HTR-8/SVneo (cell line): Measurements from ENCODE around the gene NAB1.
"Not testable (repeated sequence)": the region's sequence is repeated elsewhere in the genome, so short reads cannot be mapped to it uniquely, and the experiment has no call there.

ENCODE experiments used
- DNase-seq: peaks from one replicate; pipeline ENCODE4 v3.0.0; 2011; ENCODE audit warnings: low spot score, mixed read lengths; ENCODE audit not compliant: insufficient read length
- FAIRE-seq: peaks from 2 replicates; lab custom pipeline; 2011; peaks lifted over from hg19 to GRCh38; lab: Jason Lieb, UNC

NAB1 gene, protein sequence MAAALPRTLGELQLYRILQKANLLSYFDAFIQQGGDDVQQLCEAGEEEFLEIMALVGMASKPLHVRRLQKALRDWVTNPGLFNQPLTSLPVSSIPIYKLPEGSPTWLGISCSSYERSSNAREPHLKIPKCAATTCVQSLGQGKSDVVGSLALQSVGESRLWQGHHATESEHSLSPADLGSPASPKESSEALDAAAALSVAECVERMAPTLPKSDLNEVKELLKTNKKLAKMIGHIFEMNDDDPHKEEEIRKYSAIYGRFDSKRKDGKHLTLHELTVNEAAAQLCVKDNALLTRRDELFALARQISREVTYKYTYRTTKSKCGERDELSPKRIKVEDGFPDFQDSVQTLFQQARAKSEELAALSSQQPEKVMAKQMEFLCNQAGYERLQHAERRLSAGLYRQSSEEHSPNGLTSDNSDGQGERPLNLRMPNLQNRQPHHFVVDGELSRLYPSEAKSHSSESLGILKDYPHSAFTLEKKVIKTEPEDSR

DNA sequence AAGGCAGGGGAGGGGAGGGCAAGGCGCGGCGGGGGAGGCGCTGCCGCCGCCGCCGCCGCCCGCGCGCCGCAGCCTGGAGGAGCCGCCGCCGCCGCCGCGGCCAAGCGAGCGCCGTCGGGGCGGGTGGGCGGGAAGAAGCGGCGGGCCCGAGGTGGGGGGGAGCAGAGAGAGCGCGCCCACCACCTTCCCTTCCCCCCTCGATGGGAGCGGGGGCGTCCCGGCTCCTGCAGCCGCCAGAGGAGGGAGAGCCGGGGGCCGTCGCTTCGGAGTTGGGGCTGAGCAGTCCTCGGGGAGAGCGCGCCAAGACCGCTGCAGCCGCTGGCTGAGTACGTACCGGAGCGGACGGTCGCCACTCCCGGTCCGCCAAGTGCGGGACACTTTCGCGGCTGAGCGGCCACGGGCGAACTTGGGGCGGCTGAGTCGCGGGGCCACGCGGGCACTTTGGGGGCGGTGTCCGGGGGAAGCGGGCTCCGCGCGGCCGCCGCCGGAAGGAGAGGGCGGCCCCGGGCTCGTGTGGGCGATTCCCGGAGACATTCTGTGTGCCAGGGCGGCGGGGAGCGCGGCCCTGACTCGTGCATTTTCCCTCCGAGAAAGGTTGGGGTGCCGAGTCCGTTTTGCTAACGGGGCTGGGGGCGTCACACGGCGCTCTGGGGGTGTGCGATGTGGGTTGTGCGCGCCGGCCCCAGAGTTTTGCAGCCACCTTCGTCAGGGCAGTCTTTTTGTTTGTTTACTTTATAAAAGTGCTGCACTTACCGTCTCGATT, at the start of gene NAB1:
NAB1 (plus strand) TSS at position 49 of the 763 bp plus-strand sequence. CDS start 10,094 bp downstream, outside the sequence.
- DNase-seq (no peak), FAIRE-seq (peak; percentile 52)

DNA sequence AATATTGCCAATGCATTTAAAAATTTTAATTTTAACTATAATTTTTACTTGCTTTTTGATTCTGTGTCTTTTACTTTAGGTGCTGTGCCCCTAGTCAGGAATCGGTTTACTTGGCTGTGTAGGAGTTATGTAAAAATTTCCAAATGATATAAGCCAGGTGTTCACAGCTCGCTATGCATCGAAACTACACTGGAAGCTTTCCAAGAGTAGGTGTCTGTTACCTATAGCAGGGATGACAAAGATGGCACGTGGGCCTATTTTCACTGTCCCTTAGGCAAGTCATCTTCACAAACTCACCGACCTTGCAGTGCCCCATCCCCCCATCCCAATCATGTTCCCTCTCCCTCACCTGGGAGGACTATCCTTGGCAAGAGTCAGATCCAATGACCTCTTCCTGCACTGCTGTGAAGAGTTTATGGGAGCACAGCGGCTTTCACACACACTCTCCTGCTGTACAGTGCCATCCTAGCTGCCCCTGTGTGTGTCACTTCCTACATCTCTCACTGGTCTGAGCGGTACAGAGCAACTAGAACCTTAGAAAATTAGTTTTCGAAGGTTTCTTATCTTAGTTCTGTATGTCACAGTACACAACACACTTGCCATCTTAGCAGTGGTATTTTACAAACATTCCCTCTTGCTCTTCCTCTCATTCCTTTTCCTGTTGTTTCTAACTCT, 49.2 kb upstream of the NAB1 start:
- DNase-seq = no peak
- FAIRE-seq = peak; percentile 42

DNA sequence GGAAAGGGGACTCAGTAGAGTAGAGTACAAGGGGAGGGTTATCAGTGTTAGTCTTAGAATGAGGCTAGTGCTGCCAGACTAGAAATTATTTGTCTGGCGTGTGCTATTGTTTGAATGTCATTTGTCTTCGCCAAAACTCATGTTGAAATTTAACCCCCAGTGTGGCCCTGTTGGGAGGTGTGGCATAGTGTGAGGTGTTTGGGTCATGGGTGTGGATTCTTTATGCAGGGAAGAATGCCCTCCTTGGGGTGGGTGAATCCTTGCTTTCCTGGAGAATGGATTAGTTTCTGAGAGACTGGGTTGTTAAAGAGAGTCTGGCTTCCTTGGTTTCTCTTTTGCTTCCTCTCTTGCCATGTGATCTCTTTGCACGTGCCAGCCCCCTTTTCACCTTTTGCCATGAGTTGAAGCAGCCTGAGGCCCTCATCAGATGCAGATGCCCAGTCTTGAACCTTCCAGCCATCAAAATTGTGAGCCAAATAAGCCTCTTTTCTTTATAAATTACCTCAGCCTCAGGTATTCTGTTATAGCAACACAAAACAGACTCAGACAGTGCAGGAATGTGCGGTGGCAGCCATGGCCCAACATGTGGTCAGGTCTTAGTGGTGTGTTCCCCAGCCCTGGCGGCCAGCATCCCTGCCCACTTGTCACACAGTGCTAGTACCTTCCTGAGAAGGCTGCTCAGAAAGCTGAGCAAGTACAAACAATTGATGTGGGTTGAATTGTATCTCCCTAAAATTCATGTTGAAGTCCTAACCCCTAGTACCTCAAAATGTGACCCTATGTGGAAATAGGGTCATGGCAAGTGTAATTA, 48.4 kb upstream of the NAB1 start:
- DNase-seq (no peak), FAIRE-seq (no peak)

DNA sequence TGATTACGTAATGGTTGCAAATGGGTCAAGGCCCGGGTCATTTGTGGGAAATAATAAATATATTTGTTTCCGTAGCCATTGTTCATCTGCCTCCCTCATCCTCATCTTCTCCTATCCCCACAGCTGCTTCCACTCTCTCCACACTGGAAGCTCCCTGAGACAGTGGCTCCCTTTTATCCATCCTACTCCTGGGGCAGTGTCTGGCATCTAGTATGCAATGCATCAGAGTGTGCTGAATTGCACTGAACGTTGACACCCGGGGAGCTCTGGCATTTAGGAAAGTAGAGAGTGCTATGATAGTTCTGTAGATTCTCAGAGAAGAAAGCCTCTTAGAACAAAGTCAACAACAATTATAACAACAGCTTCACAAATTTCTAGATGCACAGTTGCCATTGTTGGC, 45.5 kb upstream of the NAB1 start:
- DNase-seq (no peak), FAIRE-seq (no peak)

DNA sequence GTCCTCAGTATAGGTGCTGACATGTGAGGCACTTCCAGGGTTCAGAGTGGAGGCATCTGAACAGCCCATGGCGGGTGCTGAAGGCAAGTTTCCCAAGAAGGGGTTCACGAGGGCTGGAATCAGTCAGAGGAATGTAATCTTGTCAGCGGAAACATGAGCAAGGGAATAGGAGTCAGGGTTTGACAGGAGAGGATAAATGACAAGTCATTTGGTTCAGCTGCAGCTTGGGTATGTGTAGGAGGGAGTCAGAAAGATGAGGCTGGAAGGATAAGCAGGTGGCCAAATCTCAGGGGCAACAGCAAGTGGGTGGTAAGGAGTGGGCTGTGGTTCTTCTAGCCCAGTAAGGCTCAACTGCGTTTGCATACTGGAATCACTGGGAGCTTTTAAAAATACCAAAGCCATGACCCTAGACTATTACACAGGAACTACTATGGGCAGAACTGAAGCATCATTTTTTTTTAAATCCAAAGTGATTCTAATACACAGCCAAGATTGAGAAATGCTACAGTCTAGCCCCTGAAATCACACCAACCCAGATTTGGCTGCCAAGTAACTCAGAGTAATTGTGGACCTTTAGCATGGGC, 41.8 kb upstream of the NAB1 start:
- DNase-seq (peak; percentile 75), FAIRE-seq (peak; percentile 95)

DNA sequence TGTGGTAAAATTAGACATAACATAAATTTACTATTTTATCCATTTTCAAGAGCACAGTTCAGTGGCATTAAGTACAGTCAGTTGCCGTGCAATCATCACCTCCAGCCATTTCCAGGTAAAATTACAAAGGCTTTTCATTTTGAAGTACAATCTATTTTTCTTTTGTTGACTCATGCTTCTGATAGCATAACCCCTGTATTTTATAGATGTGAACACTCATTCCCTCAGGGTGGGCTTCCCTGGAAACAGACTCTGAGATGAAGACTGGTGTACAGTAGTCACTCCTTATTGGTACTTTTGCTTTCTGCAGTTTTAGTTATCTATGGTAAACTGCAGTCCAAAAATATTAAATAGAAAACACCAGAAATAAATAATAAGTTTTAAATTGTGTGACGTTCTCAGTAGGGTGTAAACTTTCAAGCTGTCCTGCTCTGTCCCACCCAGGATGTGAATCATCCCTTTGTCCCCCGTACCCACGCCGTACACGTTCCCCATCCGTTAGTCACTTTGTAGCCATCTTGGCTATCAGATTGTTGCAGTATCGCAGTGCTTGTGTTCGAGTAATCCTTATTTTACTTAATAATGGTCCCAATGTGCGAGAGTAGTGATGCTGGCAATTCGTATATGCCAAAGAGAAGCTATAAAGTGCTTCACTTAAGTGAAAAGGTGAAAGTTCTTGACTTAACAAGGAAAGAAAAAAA, 41.1 kb upstream of the NAB1 start:
- peak; percentile 48 for DNase-seq
- peak; percentile 96 for FAIRE-seq

DNA sequence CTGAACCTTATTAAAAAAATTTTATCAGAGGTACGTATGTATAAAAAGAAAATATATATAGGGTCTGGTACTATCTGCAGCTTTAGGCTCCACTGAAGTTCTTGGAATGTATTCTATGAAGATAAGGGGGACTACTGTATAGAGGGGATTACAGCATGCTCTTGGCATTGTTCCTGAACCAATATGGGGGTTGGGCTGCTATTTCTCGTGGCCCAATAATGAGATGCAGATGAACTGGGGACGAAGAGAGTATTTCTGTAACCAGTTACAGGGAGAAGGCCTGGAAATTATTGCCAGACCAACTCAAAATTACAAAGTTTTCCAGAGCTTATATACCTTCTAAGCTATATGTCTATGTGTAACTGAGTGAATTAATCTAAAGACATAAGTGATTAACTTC, 40.0 kb upstream of the NAB1 start:
- DNase-seq, FAIRE-seq: not testable (repeated sequence)

DNA sequence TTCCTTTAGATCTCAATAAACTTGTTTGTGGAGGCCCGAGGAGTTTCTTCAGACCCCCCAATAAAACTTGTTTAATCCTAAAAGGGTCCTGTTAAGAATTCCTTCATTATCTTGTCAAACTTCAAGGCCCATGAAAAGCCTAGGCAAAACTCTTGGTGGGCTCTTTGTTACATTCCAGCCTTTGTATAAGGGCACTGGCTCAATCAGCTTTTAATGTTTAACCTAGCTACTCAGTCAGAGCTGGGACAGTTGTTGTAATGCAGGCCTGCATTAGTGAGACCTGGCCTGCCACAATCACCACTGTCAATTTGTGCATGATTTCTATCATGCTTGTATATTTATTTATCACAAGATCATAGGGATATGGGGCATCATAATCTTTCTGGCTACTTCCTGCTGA, 39.5 kb upstream of the NAB1 start:
- FAIRE-seq, DNase-seq: not testable (repeated sequence)

DNA sequence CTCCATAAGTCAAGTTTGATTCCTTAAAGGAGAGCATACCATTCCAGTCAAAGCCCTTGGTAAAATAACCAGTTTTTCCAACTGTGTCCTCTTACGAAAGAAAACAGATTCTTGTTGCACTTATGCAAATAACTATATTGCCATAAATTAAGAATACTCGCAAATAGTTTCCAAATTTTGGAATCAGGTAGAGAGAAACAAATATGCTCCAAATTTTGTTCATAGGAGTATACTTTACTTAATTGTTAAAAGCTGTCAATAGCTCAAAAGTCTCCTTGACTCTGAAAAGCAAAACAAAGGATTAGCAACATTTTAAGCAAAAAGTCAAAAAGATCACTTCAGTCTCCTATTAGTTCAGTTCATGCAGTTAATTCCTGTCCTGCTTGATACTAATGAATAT, 38.4 kb upstream of the NAB1 start:
- not testable (repeated sequence) for DNase-seq, FAIRE-seq

DNA sequence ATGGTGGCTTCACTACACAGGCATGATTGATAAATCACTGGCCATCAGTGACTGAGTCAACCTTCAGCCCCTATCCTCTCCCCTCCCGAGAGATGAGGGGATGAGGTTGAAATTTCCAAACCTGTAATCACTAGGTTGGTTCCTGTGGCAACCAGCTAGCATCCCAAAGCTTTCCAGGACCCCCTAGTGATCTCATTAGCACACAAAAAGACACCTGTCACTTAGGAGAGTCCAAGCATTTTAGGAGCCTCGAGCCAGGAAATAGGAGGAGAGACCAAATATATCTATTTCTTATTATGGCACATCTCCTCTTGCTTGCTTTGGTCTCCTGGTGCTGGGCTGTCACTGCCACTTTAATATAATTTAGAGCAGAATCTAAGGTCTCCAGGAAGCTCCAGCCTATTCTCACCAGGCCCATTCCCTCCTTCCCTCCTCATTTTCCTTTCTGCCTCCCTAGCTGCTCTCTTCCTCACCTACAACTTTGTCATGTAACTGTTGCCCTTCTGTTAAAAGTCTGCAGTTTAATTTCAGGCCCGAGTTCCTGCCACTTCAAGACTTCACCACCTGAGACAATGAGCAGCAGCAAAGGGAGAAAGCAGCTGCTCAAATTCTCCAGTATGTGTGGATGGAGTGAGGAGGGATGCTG, 33.2 kb upstream of the NAB1 start:
- no peak for DNase-seq
- no peak for FAIRE-seq

DNA sequence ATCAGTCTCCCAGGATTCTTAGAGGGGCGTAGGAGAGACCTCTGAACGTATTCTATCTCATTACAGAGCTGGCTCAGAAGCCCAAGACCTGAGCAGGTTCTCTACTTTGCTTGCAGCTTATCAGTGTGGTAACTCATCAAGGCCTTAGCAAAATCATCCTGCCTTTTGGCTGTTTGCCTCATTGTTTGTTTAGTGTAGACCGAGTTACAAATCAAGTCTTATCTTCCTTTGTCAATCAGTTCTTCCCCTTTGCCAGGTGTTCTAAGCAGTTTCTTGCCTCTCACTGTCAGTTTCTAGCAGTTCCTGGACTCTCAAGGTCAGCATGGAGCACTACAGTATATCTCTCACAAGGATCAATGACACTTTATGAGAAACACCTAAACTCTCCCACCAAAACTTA, 30.9 kb upstream of the NAB1 start:
- DNase-seq (no peak), FAIRE-seq (no peak)

DNA sequence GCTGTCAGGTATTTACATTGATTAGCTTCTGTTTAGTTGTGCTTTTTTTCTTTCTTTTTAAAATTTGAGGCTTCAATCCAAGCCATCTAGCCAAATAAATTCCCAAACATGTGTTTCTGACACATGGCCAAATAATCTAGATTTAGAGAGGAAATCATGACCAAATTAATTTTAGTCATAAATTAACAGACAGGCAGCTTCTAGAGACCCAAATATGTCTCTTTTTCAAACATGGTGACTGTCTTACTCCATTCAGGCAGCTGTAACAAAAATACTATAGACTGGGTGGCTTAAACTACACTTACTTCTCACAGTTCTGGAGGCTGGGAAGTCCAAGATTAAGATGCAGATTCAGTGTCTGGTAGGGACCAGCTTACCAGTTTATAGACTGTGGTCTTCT, 23.2 kb upstream of the NAB1 start:
- DNase-seq = no peak
- no peak for FAIRE-seq

DNA sequence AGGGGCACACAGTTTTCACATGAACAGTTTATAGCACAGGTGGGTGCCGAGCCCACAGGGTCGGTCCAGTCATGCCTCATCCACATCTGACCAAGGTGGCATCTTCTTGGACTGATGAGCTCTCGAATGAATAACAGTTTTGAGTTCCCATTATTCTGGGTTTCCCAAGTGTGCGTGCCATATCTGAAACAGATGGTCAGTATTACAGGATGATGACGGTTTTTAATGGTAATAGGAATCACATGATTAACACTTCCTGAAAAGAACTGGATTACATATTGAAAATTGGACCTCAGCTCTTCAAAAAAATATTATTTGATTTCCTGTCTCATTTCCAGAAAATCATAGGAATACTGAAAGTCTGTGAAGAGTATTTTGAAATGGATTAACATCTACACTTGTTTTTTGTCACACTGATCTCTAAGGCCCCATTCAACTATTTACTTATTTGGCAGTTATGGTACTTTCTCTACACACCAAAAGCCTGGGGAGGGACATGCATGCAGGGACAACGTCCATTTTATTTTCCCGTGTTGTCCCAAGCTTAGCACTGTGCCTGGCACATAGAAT, 22.2 kb upstream of the NAB1 start:
- DNase-seq (no peak), FAIRE-seq (no peak)

DNA sequence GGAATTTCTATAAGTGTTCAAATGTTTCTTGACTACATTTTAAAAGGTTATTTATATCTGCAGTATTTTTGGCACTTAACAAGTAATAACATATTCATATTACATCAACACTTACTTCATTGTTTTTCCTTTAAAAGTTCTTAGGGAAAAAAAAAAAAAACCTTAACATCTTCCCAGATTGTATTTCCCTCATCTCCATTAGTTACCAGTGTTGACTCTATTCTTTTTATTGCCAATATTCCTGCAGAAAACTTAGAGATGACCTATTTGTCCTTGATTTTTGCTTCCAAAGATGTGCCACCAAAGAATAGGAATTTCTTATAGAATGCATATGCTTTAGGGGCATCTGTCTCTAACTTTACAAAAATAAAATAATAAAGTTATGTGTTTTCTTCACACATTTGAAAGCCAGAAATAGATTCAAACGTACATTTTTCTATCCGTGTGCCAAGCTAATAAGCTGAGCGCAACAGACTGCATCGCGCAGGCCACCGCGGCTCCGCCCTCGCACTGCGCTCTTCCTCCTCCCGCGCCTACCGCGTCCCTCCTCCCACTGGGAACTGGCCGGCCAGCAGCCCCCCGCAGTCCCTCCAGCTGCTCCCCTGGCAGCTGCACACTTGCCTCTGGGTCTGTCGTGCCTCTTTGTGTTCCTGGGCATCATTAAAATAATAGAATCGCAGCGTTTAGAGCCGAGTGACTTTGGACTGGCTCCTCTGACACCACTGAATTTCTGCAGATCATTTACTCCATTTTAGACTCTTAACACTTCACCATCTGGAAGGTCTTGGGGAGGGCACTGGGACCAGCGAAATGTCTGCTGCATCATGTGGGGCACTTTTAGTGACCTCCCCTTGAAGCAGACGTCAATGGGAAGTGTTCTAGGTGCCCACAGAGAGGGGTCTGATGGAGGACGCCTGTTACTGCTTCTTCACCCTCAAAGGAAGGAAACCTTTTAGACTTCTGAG, 21.2 kb upstream of the NAB1 start:
- FAIRE-seq (peak; percentile 28), DNase-seq (no peak)

DNA sequence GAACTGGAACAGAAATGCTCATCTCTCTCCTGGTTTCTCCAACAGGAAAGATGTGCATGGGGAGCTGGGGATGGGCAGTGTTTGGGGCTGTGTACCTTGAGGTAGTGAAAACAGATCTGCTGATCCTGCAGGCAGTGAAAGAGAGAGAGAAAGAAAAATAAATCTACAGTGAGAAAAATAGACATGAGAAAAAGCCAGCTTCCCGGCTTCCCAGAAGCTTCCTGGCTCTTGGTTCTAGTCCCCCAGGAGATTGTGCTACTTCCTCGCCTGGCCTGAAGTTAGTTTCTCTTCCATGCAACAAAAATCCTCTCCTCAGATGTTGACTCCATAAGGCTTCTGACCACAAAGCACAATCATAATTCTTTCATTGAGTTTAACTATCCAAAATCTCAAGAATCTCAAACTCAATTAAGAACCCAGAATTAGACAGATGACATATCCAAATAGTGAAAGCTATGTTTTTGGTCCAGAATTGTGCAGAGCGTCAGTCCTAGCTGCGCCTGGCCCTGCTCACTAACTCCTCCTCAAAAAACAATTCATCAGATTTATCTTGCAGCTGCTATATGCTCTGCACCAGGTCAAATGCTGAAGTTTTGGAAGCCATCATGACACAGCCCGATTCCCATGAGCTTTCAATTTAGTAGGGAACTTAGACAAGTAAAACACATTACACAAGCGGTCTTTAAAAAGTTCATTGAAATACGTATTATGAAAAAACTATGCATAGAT, 20.1 kb upstream of the NAB1 start:
- FAIRE-seq = no peak
- DNase-seq = no peak

DNA sequence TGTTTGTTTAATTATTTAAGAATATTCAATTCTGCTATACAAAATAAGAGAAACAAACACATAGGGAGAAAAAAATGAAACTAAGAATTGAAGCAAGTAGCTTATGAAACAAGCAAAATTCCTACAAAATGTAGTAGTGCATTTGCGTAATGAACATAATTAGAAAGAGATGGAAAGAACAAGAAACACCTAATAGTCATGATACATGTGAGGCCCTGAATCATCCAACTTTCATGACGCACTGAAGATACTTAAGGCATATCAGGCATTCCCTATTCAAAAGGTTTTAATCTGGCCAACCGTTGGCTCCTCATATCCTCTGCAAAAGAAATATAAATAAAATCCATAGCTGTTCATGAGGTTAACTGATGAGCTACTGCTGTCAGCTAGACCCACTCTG, 14.5 kb upstream of the NAB1 start:
- FAIRE-seq (no peak), DNase-seq (no peak)
